Liver (tissue), 9 donors: Measurements from ENCODE around the gene HAND1. TPM values are rescaled to one million over a fixed set of nuclear protein-coding genes. Genes with fewer than 3 reads are reported as not detected.

ENCODE experiments used
- DNase-seq: peaks from one replicate; pipeline ENCODE4 v3.0.0-alpha.2; 2017; ENCODE audit warnings: low spot score
- H3K27ac ChIP-seq, 2 donors: one replicate each; pipeline ENCODE4 v1.7.0; 2013; ENCODE audit warnings: inconsistent platforms in 2 of 2, low read length in 2 of 2, control low read depth in 1 of 2, low read depth in 1 of 2, mild to moderate bottlenecking in 1 of 2
- H3K27me3 ChIP-seq, 4 donors: one replicate each; pipeline versions ENCODE4 v1.6.1 to v1.7.0; 2013; ENCODE audit warnings: low read length in 3 of 4, inconsistent platforms in 1 of 4, mild to moderate bottlenecking in 1 of 4, moderate library complexity in 1 of 4; ENCODE audit not compliant: control insufficient read depth in 4 of 4, insufficient read depth in 4 of 4
- H3K36me3 ChIP-seq, 4 donors: one replicate each; pipeline versions ENCODE4 v1.6.1 to v1.7.0; 2013; ENCODE audit warnings: low read length in 3 of 4, mild to moderate bottlenecking in 3 of 4, low read depth in 1 of 4, moderate library complexity in 1 of 4; ENCODE audit not compliant: control insufficient read depth in 4 of 4, insufficient read depth in 3 of 4
- H3K4me1 ChIP-seq, 4 donors: one replicate each; pipeline versions ENCODE4 v1.6.1 to v1.7.0; 2013; ENCODE audit warnings: low read length in 3 of 4, mild to moderate bottlenecking in 3 of 4, moderate library complexity in 1 of 4; ENCODE audit not compliant: control insufficient read depth in 4 of 4, insufficient read depth in 4 of 4
- H3K4me3 ChIP-seq, 3 donors: one replicate each; pipeline versions ENCODE4 v1.6.1 to v1.7.0; 2013; ENCODE audit warnings: low read length in 3 of 3, control low read depth in 1 of 3, low read depth in 1 of 3, mild to moderate bottlenecking in 1 of 3
- H3K9ac ChIP-seq, 2 donors: one replicate each; pipeline ENCODE4 v1.7.0; 2013; ENCODE audit warnings: low read length in 2 of 2, mild to moderate bottlenecking in 2 of 2, moderate library complexity in 2 of 2, control low read depth in 1 of 2, low read depth in 1 of 2
- H3K9me3 ChIP-seq, 4 donors: one replicate each; pipeline versions ENCODE4 v1.6.1 to v1.7.0; 2013; ENCODE audit warnings: low read length in 3 of 4; ENCODE audit not compliant: control insufficient read depth in 4 of 4
- FOXA1 ChIP-seq: IDR thresholded peaks from 2 replicates; pipeline ENCODE4 v1.6.1; 2016; ENCODE audit warnings: antibody characterized with exemption
- FOXA2 ChIP-seq: IDR thresholded peaks from 2 replicates; pipeline ENCODE4 v1.6.1; 2016; ENCODE audit warnings: antibody characterized with exemption
- HNF4A ChIP-seq, 2 donors: conservative IDR thresholded peaks; 2 replicates each; pipeline ENCODE4 v1.6.1; 2016; ENCODE audit warnings: antibody characterized with exemption in 2 of 2, mild to moderate bottlenecking in 2 of 2
- JUND ChIP-seq, 2 donors: IDR thresholded peaks; 2 replicates each; pipeline ENCODE4 v1.6.1; 2016; ENCODE audit warnings: antibody characterized with exemption in 2 of 2
- RAD21 ChIP-seq, 2 donors: IDR thresholded peaks; 2 replicates each; pipeline ENCODE4 v1.6.1; 2016; ENCODE audit warnings: antibody characterized with exemption in 2 of 2, mild to moderate bottlenecking in 2 of 2
- RXRA ChIP-seq, 2 donors: IDR thresholded peaks; 2 replicates each; pipeline ENCODE4 v1.6.1; 2017 to 2018; ENCODE audit warnings: antibody characterized with exemption in 2 of 2, mild to moderate bottlenecking in 1 of 2
- SP1 ChIP-seq: IDR thresholded peaks from 2 replicates; pipeline ENCODE4 v1.6.1; 2018; ENCODE audit warnings: antibody characterized with exemption, mild to moderate bottlenecking
- TAF1 ChIP-seq: conservative IDR thresholded peaks from 2 replicates; pipeline ENCODE4 v1.6.1; 2016; ENCODE audit warnings: antibody characterized with exemption, mild to moderate bottlenecking
- WGBS: extraction: QIAGEN DNeasy Blood & Tissue Kit; methylation state at CpG from one replicate; pipeline ENCODE4 v1.1.7; 2013; 5-methylcytosine and 5-hydroxymethylcytosine counted together
- polyA plus RNA-seq, 2 donors: library from polyadenylated mRNA; stranded (reverse) in 1 of 2; unstranded in 1 of 2; fragments of 200-250 nt in 1 of 2; fragments of >200 nt in 1 of 2; fragmentation: Nextera tagmentation in 1 of 2; extraction: Ambion mirVana in 1 of 2; gene quantifications; one replicate each; pipeline versions ENCODE4 v1.2.1 to v1.2.3, GENCODE V29; 2013 to 2015
- total RNA-seq, 2 donors: library from RNA; depleted of rRNA; stranded (reverse); fragments of >200 nt; gene quantifications; one replicate each; pipeline ENCODE4 v1.2.3, GENCODE V29; 2014
- TF ChIP-seq, protein P1 (sequence below): IDR thresholded peaks from 2 replicates; pipeline ENCODE4 v1.6.1; 2016; ENCODE audit warnings: antibody characterized with exemption
- TF ChIP-seq, protein P2 (sequence below): IDR thresholded peaks from 2 replicates; pipeline ENCODE4 v1.6.1; 2016; ENCODE audit warnings: antibody characterized with exemption
- TF ChIP-seq, protein P3 (sequence below): IDR thresholded peaks from 2 replicates; pipeline ENCODE4 v1.6.1; 2016; ENCODE audit warnings: antibody characterized with exemption, mild to moderate bottlenecking
- donor health status: healthy.
- donor health status: healthy.
- donor health status: healthy.
- donor health status: healthy.
- donor health status: healthy.

HAND1 gene
- total and polyA plus RNA-seq, 4 donors, result not detected

DNA sequence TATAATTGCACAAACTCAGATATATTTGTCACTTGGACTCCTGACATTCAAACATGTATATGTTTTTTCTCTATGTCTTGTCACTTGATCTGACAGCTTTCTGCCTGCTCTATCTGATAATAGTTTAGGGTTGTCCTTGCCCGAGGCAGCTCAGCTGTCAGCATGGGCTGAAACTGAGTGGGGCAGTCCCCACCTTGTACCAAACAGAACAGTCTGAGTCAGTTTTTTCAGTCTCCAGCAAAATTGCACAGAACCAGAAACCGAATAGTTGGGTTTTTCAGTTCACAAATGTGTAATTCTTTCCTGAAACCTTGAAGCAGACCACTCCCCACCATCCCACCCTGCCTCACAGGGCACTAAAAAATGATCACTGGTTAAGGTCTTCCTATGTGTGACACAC lies 9.5 kb upstream of the HAND1 start:
- Histone ChIP-seq H3K4me1 (peaks cover 0 to 13% (median 0%) of the 10 kb centered on the region in 4 donors), H3K27ac (no peak overlapping the region), H3K4me3 (no peak overlapping the region), H3K9me3 (no peaks in the 10 kb centered on the region), H3K27me3 (peaks cover 5 to 27% (median 16%) of the 10 kb centered on the region in 4 donors), H3K36me3 (no peaks in the 10 kb centered on the region), H3K9ac (no peak overlapping the region)
- no peak for TF ChIP-seq TAF1
- TF ChIP-seq, protein P1, sequence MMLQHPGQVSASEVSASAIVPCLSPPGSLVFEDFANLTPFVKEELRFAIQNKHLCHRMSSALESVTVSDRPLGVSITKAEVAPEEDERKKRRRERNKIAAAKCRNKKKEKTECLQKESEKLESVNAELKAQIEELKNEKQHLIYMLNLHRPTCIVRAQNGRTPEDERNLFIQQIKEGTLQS, result no peak
- TF ChIP-seq, protein P2, sequence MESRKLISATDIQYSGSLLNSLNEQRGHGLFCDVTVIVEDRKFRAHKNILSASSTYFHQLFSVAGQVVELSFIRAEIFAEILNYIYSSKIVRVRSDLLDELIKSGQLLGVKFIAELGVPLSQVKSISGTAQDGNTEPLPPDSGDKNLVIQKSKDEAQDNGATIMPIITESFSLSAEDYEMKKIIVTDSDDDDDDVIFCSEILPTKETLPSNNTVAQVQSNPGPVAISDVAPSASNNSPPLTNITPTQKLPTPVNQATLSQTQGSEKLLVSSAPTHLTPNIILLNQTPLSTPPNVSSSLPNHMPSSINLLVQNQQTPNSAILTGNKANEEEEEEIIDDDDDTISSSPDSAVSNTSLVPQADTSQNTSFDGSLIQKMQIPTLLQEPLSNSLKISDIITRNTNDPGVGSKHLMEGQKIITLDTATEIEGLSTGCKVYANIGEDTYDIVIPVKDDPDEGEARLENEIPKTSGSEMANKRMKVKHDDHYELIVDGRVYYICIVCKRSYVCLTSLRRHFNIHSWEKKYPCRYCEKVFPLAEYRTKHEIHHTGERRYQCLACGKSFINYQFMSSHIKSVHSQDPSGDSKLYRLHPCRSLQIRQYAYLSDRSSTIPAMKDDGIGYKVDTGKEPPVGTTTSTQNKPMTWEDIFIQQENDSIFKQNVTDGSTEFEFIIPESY, result no peak
- WGBS, result 33% methylated on average over 2 of the region's 2 CpGs
- DNase-seq, result no peak

DNA sequence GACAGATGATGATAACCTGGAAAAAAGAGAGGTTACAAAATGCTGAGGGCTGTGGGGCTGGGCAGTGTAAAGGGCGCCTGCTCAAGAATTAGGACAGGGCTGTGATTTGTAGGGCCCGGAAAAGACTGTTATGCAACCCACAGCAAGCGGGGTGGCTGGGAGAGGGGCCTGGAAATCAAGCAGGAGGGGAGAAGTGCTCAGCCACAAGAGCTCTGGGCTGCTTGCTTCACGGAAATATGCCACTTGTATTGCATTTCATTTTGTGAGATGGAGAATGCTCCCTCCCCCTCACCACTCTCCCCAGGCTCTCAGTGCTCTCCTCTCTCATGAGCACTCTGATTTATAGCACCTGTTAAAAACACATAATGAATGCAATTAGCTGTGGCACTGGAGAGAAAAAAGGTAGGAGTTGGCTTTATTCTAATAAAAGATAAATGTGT lies 8.4 kb upstream of the HAND1 start:
- no peak for TF ChIP-seq SP1
- TF ChIP-seq RAD21 (IDR thresholded peaks at IDR 0.05), result no peak
- TF ChIP-seq RXRA (IDR thresholded peaks at IDR 0.05), result no peak
- TF ChIP-seq, protein P3, sequence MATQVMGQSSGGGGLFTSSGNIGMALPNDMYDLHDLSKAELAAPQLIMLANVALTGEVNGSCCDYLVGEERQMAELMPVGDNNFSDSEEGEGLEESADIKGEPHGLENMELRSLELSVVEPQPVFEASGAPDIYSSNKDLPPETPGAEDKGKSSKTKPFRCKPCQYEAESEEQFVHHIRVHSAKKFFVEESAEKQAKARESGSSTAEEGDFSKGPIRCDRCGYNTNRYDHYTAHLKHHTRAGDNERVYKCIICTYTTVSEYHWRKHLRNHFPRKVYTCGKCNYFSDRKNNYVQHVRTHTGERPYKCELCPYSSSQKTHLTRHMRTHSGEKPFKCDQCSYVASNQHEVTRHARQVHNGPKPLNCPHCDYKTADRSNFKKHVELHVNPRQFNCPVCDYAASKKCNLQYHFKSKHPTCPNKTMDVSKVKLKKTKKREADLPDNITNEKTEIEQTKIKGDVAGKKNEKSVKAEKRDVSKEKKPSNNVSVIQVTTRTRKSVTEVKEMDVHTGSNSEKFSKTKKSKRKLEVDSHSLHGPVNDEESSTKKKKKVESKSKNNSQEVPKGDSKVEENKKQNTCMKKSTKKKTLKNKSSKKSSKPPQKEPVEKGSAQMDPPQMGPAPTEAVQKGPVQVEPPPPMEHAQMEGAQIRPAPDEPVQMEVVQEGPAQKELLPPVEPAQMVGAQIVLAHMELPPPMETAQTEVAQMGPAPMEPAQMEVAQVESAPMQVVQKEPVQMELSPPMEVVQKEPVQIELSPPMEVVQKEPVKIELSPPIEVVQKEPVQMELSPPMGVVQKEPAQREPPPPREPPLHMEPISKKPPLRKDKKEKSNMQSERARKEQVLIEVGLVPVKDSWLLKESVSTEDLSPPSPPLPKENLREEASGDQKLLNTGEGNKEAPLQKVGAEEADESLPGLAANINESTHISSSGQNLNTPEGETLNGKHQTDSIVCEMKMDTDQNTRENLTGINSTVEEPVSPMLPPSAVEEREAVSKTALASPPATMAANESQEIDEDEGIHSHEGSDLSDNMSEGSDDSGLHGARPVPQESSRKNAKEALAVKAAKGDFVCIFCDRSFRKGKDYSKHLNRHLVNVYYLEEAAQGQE, result no peak
- no peak for TF ChIP-seq FOXA2
- TF ChIP-seq FOXA1, result no peak
- no peak for TF ChIP-seq JUND (IDR thresholded peaks at IDR 0.05)
- H3K9me3 ChIP-seq, result no peaks in the 10 kb centered on the region
- 8% methylated on average over 4 of the region's 4 CpGs for WGBS
- no peak for DNase-seq
- no peak overlapping the region for H3K27ac ChIP-seq
- H3K9ac ChIP-seq, result no peak overlapping the region
- peaks cover 5 to 34% (median 22%) of the 10 kb centered on the region in 4 donors for H3K27me3 ChIP-seq
- H3K4me3 ChIP-seq, result no peak overlapping the region
- H3K4me1 ChIP-seq, result peaks cover 0 to 13% (median 0%) of the 10 kb centered on the region in 4 donors
- no peaks in the 10 kb centered on the region for H3K36me3 ChIP-seq

DNA sequence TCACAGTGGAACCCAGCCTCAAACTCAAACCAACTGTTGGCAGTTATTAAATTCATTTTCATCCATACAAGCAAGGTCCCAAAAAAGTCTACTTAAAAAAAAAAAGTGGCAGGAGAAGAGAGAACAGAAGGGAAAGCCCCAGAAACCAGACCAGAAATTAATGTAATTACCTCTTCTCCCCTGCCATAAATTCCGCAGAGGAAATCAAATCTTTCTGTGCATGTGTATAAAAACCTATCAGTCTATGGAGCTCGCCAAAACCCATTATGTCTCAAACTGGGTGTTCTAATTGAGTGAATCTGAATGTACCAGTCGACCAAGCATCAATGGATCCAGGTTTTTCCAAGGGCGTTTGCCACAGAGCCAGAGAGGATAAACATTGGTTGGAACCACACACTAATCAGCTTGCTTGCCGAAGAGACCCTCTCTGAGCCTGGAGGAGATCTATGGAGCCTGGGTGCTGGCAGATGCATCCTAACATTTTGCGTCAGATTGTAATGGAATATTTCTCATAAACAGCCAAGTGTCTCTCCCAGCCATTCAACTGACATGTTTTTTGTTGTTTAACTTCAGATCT lies 7.9 kb upstream of the HAND1 start:
- Histone ChIP-seq H3K36me3 (no peaks in the 10 kb centered on the region), H3K9me3 (no peaks in the 10 kb centered on the region), H3K4me3 (no peak overlapping the region), H3K4me1 (peaks cover 0 to 13% (median 0%) of the 10 kb centered on the region in 4 donors), H3K27ac (no peak overlapping the region), H3K9ac (no peak overlapping the region), H3K27me3 (peaks cover 4 to 39% (median 25%) of the 10 kb centered on the region in 4 donors)
- DNase-seq, result no peak
- WGBS, result 18% methylated on average over 6 of the region's 6 CpGs
- TF ChIP-seq, protein P2, result no peak
- TF ChIP-seq RXRA (IDR thresholded peaks at IDR 0.05) (no peak), HNF4A (conservative IDR thresholded peaks at IDR 0.05) (no peak), JUND (IDR thresholded peaks at IDR 0.05) (no peak), FOXA2 (no peak)
- TF ChIP-seq, protein P1, result no peak
